Endothelial cell of umbilical vein (primary cell): ENCODE data around the gene TMEM11.

Source experiments
- CTCF ChIP-seq, 2 donors: IDR thresholded peaks; 1 replicate in 1 of 2; 2 replicates in 1 of 2; pipeline ENCODE4 v1.5.1; 2011; ENCODE audit warnings: low read length in 2 of 2, mild to moderate bottlenecking in 2 of 2, moderate library complexity in 2 of 2, control low read depth in 1 of 2, inconsistent platforms in 1 of 2, low read depth in 1 of 2; ENCODE audit not compliant: insufficient read depth in 1 of 2; ENCODE audit errors: extremely low read depth in 1 of 2
- EZH2 ChIP-seq: IDR thresholded peaks from 2 replicates; pipeline ENCODE4 v1.6.1; 2012; ENCODE audit warnings: borderline replicate concordance, low read depth, mild to moderate bottlenecking, moderate library complexity, low read length, inconsistent platforms; ENCODE audit not compliant: severe bottlenecking
- GATA2 ChIP-seq: IDR thresholded peaks from 2 replicates; pipeline ENCODE4 v1.7.0; 2011; ENCODE audit warnings: low read depth, mild to moderate bottlenecking, moderate library complexity, mixed read lengths, low read length; ENCODE audit not compliant: insufficient read length, insufficient read depth
- JUN ChIP-seq: IDR thresholded peaks from 2 replicates; pipeline ENCODE4 v1.6.1; 2011; ENCODE audit warnings: borderline replicate concordance, low read depth; ENCODE audit not compliant: insufficient read length, insufficient read depth
- MAX ChIP-seq: IDR thresholded peaks from 2 replicates; pipeline ENCODE4 v1.6.1; 2011; ENCODE audit not compliant: insufficient read depth, insufficient read length
- POLR2A ChIP-seq: IDR thresholded peaks from 2 replicates; pipeline ENCODE4 v1.6.1; 2012; ENCODE audit warnings: low read depth, mild to moderate bottlenecking, control low read depth, low read length
- POLR2AphosphoS5 ChIP-seq: IDR thresholded peaks from 2 replicates; pipeline ENCODE4 v1.6.1; 2012; ENCODE audit warnings: low read depth, mild to moderate bottlenecking, control low read depth, low read length, moderate library complexity; ENCODE audit not compliant: insufficient read depth

- TF ChIP-seq CTCF (IDR thresholded peaks at IDR 0.05; ENCODE audit: extremely low read depth in 1 of 2, insufficient read depth in 1 of 2, low read depth in 1 of 2, low read length in 2 of 2) (no peak), POLR2A (no peak), JUN (no peak), POLR2AphosphoS5 (no peak), EZH2 (no peak), GATA2 (no peak), MAX (no peak)
These were observed 3.4 kb upstream of the TMEM11 start for GRCh38 chr17:21217346-21217745.
